Measurements from ENCODE around the gene CEBPG. TPM values are rescaled to one million over a fixed set of nuclear protein-coding genes. Genes with fewer than 3 reads are reported as not detected.
A peak's percentile ranks its signal among the peaks of the same experiment; 100 is the strongest.

Gene CEBPG
- total and polyA plus RNA-seq, 9 of the 15 experiments (the other 6 are each of a cell fraction or from before 2014, with no cell fraction given): 9.5 to 34.9 (median 30.9) TPM

GRCh38 chr19:33402421-33403220 lies 29.1 kb downstream of the CEBPG start:
- Histone ChIP-seq H3K27me3 (ENCODE audit: control insufficient read depth in 2 of 2, insufficient read depth in 2 of 2, low read length in 2 of 2) (peaks cover 0 to 28% of the 10 kb centered on the region in 2 experiments; a peak in 2 of 5 replicates), H3K9me1 (ENCODE audit: control insufficient read depth, insufficient read depth, low read length) (no peaks in the 10 kb centered on the region), H3K9me3 (replicated peaks; ENCODE audit: control insufficient read depth, insufficient read depth, low read depth, low read length) (no peaks in the 10 kb centered on the region), H3K4me2 (ENCODE audit: insufficient read depth, low read length) (no peak overlapping the region), H2AFZ (ENCODE audit: low read depth, low read length) (no peak overlapping the region), H3K27ac (ENCODE audit: extremely low read depth, low read depth, low read length) (no peak overlapping the region), H3K9ac (ENCODE audit: insufficient read depth in 1 of 2, low read depth in 2 of 2, low read length in 2 of 2) (no peak overlapping the region; a peak in 1 of 4 replicates), H3K4me3 (no peak overlapping the region), H3K79me2 (ENCODE audit: control insufficient read depth, insufficient read depth, low read length) (no peaks in the 10 kb centered on the region), H3K36me3 (ENCODE audit: control insufficient read depth, insufficient read depth, low read length) (no peaks in the 10 kb centered on the region), H4K20me1 (replicated peaks; ENCODE audit: control insufficient read depth, insufficient read depth, low read length) (peaks cover 19% of the 10 kb centered on the region), H3K4me1 (replicated peaks in 1 of 2; ENCODE audit: control insufficient read depth in 2 of 2, insufficient read depth in 2 of 2, low read length in 2 of 2) (peaks cover 0 to 44% of the 10 kb centered on the region in 2 experiments; a peak in 2 of 5 replicates)
- 23% methylated on average over 15 of the region's 18 CpGs for WGBS (ENCODE audit: insufficient coverage, low coverage, missing lambda C conversion rate)
- intact Hi-C loops (cut with micrococcal nuclease): no loop called here
- TF ChIP-seq, protein P1, sequence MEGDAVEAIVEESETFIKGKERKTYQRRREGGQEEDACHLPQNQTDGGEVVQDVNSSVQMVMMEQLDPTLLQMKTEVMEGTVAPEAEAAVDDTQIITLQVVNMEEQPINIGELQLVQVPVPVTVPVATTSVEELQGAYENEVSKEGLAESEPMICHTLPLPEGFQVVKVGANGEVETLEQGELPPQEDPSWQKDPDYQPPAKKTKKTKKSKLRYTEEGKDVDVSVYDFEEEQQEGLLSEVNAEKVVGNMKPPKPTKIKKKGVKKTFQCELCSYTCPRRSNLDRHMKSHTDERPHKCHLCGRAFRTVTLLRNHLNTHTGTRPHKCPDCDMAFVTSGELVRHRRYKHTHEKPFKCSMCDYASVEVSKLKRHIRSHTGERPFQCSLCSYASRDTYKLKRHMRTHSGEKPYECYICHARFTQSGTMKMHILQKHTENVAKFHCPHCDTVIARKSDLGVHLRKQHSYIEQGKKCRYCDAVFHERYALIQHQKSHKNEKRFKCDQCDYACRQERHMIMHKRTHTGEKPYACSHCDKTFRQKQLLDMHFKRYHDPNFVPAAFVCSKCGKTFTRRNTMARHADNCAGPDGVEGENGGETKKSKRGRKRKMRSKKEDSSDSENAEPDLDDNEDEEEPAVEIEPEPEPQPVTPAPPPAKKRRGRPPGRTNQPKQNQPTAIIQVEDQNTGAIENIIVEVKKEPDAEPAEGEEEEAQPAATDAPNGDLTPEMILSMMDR (IDR thresholded peaks at IDR 0.05 in 2 of 3, conservative IDR thresholded peaks at IDR 0.05 in 1 of 3; ENCODE audit: insufficient read depth in 2 of 3, low read depth in 1 of 3, low read length in 3 of 3): peak in 1 of 3 experiments; percentile 7; a peak in 1 of 6 replicates
- TF ChIP-seq MYNN (IDR thresholded peaks at IDR 0.05) (no peak), MYNN (CRISPR knock-in tag; IDR thresholded peaks at IDR 0.05) (no peak), POLR2G (IDR thresholded peaks at IDR 0.05; ENCODE audit: low read depth, low read length) (0 out of 2 replicates have a peak, but pooled peaks have one; percentile 16), NCOA2 (IDR thresholded peaks at IDR 0.05; ENCODE audit: partially characterized antibody in 2 of 2) (no peak), SRSF9 (IDR thresholded peaks at IDR 0.05; ENCODE audit: borderline replicate concordance, low read depth, low read length) (no peak), EP300 (IDR thresholded peaks at IDR 0.05; ENCODE audit: low read length) (no peak), RAD21 (CRISPR knock-in tag; conservative IDR thresholded peaks at IDR 0.05 in 1 of 2, IDR thresholded peaks at IDR 0.05 in 1 of 2) (0 out of 4 replicates have a peak, but pooled peaks of 1 of the 2 experiments have one; percentile 5)
- TF ChIP-seq, protein P2, sequence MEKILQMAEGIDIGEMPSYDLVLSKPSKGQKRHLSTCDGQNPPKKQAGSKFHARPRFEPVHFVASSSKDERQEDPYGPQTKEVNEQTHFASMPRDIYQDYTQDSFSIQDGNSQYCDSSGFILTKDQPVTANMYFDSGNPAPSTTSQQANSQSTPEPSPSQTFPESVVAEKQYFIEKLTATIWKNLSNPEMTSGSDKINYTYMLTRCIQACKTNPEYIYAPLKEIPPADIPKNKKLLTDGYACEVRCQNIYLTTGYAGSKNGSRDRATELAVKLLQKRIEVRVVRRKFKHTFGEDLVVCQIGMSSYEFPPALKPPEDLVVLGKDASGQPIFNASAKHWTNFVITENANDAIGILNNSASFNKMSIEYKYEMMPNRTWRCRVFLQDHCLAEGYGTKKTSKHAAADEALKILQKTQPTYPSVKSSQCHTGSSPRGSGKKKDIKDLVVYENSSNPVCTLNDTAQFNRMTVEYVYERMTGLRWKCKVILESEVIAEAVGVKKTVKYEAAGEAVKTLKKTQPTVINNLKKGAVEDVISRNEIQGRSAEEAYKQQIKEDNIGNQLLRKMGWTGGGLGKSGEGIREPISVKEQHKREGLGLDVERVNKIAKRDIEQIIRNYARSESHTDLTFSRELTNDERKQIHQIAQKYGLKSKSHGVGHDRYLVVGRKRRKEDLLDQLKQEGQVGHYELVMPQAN (IDR thresholded peaks at IDR 0.05; ENCODE audit: borderline replicate concordance): no peak
- in situ Hi-C loops (cut with MboI): loop anchor here (10.0 kb wide), 1 partner anchor 258 kb away; no protein-coding TSS in a partner anchor
- ChIA-PET CTCF (ENCODE audit: low intra/inter-chr PET ratio) (no interaction called here), POLR2A (interaction anchor here (0.7 to 1.3 kb wide), 2 partner anchors 10 to 16 kb away, joined by 3 read pairs; no protein-coding TSS in a partner anchor)
- DNase-seq (ENCODE audit: extremely low read depth in 1 of 4, low spot score in 3 of 4) (no peak), FAIRE-seq (no peak), ATAC-seq (no peak)
- no TSS peak for BruUV-seq (replicated peaks)

Measured in K562 (cell line).